Lung (tissue), 12 donors: ENCODE data around the gene TENM3. TPM values are rescaled to one million over a fixed set of nuclear protein-coding genes. Genes with fewer than 3 reads are reported as not detected.

Experiments used
- ATAC-seq: fragments of 200-7000 bp; cut with Tn5 transposase; one replicate; pipeline ENCODE4 v1.9.1; 2020; ENCODE audit warnings: moderate number of reproducible peaks; ENCODE audit not compliant: insufficient read depth, low FRiP score
- DNase-seq, 3 donors: peaks; one replicate each; pipeline ENCODE4 v3.0.0-alpha.2; 2013 to 2017
- H3K27ac ChIP-seq, 2 donors: one replicate each; pipeline ENCODE4 v1.5.1; 2013; ENCODE audit warnings: mild to moderate bottlenecking in 2 of 2, moderate library complexity in 2 of 2, control low read depth in 1 of 2, inconsistent platforms in 1 of 2, low read depth in 1 of 2, low read length in 1 of 2
- H3K27me3 ChIP-seq, 3 donors: one replicate each; pipeline ENCODE4 v1.5.1; 2013; ENCODE audit warnings: low read length in 2 of 3; ENCODE audit not compliant: control insufficient read depth in 3 of 3, insufficient read depth in 3 of 3
- H3K36me3 ChIP-seq, 4 donors: one replicate each; pipeline ENCODE4 v1.5.1; 2013; ENCODE audit warnings: low read length in 4 of 4, mild to moderate bottlenecking in 1 of 4, moderate library complexity in 1 of 4; ENCODE audit not compliant: control insufficient read depth in 4 of 4, insufficient read depth in 4 of 4
- H3K4me1 ChIP-seq, 5 donors: one replicate each; pipeline ENCODE4 v1.5.1; 2013; ENCODE audit warnings: low read length in 5 of 5, mild to moderate bottlenecking in 2 of 5, moderate library complexity in 1 of 5; ENCODE audit not compliant: control insufficient read depth in 5 of 5, insufficient read depth in 5 of 5
- H3K4me3 ChIP-seq: one replicate; pipeline ENCODE4 v1.5.1; 2013; ENCODE audit warnings: mild to moderate bottlenecking, control low read depth, moderate library complexity
- H3K9ac ChIP-seq, 2 donors: one replicate each; pipeline ENCODE4 v1.5.1; 2013; ENCODE audit warnings: low read length in 2 of 2, control low read depth in 1 of 2; ENCODE audit not compliant: insufficient read depth in 1 of 2
- H3K9me3 ChIP-seq, 4 donors: one replicate each; pipeline ENCODE4 v1.5.1; 2013; ENCODE audit warnings: low read length in 3 of 4, mild to moderate bottlenecking in 1 of 4, moderate library complexity in 1 of 4; ENCODE audit not compliant: control insufficient read depth in 4 of 4, insufficient read depth in 3 of 4
- CTCF ChIP-seq: IDR thresholded peaks from 2 replicates; pipeline ENCODE4 v1.5.1; 2012; ENCODE audit warnings: mild to moderate bottlenecking; ENCODE audit errors: control extremely low read depth, extremely low read depth
- WGBS, 2 donors: extraction: QIAGEN DNeasy Blood & Tissue Kit; methylation state at CpG; one replicate each; pipeline ENCODE4 v1.1.7; 2013; 5-methylcytosine and 5-hydroxymethylcytosine counted together
- polyA plus RNA-seq, 2 donors: library from polyadenylated mRNA; stranded (reverse); fragments of 200-250 nt; gene quantifications; one replicate each; pipeline ENCODE4 v1.2.1, GENCODE V29; 2013
- total RNA-seq, 2 donors: library from RNA; depleted of rRNA in 1 of 2; stranded (reverse); fragments of >200 nt in 1 of 2; gene quantifications; one replicate each; pipeline ENCODE4 v1.2.1, GENCODE V29; 2014 to 2021
- donor health status: control.
- donor health status: control.
- donor health status: Bipolar disorder and iron deficiency.
- donor health status: healthy.
- donor health status: DM: yes; HTN: yes; CAD: no.

The TENM3 gene
- total and polyA plus RNA-seq, 4 donors = 0.14 to 5.3 (median 2.2) TPM

- peaks cover 0 to 8% (median 0%) of the 10 kb centered on the region in 3 donors for H3K27me3 ChIP-seq
- no peaks in the 10 kb centered on the region for H3K36me3 ChIP-seq
- 67 to 71% methylated on average over 24 to 25 of the region's 25 CpGs for WGBS, 2 donors
- no peak for TF ChIP-seq CTCF
- peaks cover 0 to 8% (median 2%) of the 10 kb centered on the region in 4 donors for H3K9me3 ChIP-seq
- ATAC-seq (no peak), DNase-seq (no peak)
- H3K9ac ChIP-seq = no peak overlapping the region
- H3K4me3 ChIP-seq = no peak overlapping the region
- H3K27ac ChIP-seq = no peak overlapping the region
- peaks cover 0 to 6% (median 2%) of the 10 kb centered on the region in 5 donors for H3K4me1 ChIP-seq
Observed at GRCh38 chr4:182808673-182809416, 565.6 kb downstream of the TENM3 start.

GRCh38 chr4:182809417-182810102 is 566.4 kb downstream of the TENM3 start:
- Histone ChIP-seq H3K4me3 (no peak overlapping the region), H3K4me1 (peaks cover 0 to 6% (median 2%) of the 10 kb centered on the region in 5 donors), H3K27ac (no peak overlapping the region), H3K9me3 (peaks cover 0 to 8% (median 2%) of the 10 kb centered on the region in 4 donors), H3K9ac (no peak overlapping the region), H3K36me3 (no peaks in the 10 kb centered on the region), H3K27me3 (peaks cover 0 to 6% (median 0%) of the 10 kb centered on the region in 3 donors)
- TF ChIP-seq CTCF = no peak
- ATAC-seq = no peak
- DNase-seq = no peak
- WGBS, 2 donors = 53 to 66% methylated on average over 5 of the region's 5 CpGs

GRCh38 chr4:182810103-182810615 is 567.0 kb downstream of the TENM3 start:
- H3K9me3 ChIP-seq = peaks cover 0 to 8% (median 2%) of the 10 kb centered on the region in 4 donors
- H3K4me1 ChIP-seq = peaks cover 0 to 6% (median 2%) of the 10 kb centered on the region in 5 donors
- peaks cover 0 to 4% (median 0%) of the 10 kb centered on the region in 3 donors for H3K27me3 ChIP-seq
- H3K9ac ChIP-seq = no peak overlapping the region
- TF ChIP-seq CTCF = no peak
- DNase-seq (no peak), ATAC-seq (no peak)
- no peak overlapping the region for H3K4me3 ChIP-seq
- no peaks in the 10 kb centered on the region for H3K36me3 ChIP-seq
- WGBS, 2 donors = 97% methylated on average over 4 of the region's 4 CpGs
- H3K27ac ChIP-seq = no peak overlapping the region
